Measurements from ENCODE around the gene XYLT1.
"Not testable (repeated sequence)": the region's sequence is repeated elsewhere in the genome, so short reads cannot be mapped to it uniquely, and the experiment has no call there.

XYLT1 gene

DNA sequence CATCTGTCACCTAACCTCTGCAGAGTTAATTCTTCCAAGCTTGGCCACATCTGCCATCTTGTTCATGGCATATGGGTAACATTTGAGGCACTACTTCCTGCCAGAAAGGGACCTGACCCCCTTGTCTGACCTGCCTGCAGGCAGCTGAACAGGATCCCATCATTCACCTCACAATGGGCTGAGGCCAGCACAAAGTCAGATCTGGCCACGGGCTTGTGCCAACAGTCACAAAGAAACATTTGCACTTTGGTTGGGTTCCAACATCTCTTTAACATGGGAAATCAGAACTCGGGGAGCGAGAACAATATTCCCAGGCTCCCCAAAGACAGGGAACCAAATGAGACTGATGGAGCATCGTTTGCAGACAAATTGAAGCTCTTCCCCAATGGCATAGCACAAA is 116.1 kb downstream of the XYLT1 start:
- DNase-seq, result no peak

DNA sequence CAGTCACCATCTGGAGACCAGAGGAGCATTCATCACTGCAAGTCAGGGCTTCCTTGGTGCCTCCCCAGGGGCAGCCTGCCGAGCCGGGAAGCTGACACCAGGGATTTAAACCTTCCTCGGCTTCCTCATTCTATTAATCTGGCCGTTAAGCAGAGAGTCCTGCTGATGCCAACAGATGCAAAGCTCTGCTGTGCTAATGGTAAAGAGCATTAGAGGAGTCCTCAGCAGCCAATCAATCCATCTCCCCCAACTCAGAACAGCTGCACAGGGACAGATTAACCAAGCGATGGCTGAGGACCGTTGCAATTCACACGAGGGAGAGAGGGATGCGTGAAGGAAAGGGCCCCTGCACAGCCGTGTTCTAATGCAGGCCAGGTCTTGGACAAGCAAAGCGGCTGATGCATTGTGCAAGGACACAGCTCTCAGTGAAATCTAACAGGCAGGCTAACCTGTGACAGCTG is 116.6 kb downstream of the XYLT1 start:
- DNase-seq, result no peak

DNA sequence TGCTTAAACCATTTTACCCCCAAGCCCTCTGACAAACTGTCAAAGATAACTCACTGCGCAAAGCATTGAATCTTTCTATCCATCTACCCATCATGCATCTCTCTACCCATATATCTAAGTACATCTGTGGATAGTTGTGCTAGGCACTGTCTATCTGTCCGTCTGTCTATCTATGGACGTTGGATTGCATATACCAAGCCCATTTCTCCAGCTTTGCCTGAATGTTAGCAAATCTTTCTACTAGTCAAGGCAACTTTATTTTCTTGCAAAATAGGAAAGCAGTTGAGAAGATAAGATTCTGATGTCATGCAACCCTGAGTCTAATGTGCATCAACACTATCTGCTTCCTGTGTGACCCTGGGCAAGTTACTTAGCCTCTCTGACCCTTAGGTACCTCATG is 117.2 kb downstream of the XYLT1 start:
- DNase-seq, result no peak

DNA sequence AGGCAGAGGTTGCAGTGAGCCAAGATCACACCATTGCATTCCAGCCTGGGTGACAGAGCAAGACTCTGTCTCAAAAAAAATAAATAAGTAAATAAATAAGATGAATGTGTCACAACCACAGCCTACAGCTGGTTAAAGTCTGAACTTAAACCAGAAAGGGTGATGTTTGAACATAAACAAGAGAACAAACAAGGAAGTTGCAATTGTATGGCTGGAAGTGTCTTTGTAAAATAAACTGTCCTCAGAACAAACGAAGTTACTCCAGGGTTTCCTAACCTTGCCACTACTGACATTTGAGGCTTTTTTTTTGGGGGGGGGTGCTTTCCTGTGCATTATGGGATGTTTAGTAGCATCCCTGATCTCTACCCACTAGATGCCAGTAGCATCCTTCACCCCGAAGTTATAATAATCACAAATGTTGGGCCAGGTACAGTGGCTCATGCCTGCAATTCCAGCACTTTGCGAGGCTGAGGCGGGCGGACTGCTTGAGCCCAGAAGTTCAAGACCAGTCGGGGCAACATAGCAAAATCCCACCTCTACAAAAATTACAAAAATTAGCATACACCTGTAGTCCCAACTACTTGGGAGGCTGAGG is 119.2 kb downstream of the XYLT1 start:
- no peak for DNase-seq

DNA sequence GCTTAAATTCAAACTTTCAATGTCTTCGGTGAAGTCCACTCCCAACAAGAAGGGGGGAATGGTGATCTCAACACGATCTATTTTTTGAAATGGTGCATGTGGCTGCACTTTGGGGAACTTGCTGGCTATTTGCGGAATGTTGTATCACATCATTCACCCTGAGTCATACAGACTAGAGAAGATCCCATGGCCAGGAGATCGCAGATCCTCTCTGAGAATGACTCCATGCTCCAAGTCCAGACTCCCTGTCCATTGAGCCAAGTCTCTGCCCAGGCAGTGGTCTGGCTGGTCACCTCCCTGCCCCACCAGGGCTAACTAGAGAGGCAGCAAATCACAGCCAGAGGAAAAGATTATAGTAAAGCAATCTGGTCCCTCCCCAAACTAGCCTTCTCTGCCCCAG is 120.6 kb downstream of the XYLT1 start:
- peak; percentile 78 to 92 for DNase-seq

DNA sequence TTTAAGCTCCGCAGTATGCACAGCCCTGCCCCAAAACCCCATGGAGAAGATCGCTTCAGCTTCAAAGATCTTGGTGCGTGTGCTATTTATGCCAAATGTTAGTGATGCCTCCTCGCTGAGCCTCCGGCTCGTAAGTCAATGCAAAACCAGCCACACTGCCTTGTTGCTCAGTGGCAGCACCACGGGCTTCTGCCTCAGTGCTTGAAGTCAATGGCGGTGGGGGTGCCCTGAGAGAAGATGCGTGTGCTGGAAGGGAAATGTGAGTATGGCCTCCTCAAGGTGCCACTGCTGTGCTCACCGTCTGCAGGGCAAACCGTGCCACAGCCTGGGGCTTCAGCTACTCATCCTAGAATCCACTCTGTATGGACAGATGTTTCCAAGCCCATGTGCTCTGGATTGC is 121.9 kb downstream of the XYLT1 start:
- DNase-seq, result no peak

DNA sequence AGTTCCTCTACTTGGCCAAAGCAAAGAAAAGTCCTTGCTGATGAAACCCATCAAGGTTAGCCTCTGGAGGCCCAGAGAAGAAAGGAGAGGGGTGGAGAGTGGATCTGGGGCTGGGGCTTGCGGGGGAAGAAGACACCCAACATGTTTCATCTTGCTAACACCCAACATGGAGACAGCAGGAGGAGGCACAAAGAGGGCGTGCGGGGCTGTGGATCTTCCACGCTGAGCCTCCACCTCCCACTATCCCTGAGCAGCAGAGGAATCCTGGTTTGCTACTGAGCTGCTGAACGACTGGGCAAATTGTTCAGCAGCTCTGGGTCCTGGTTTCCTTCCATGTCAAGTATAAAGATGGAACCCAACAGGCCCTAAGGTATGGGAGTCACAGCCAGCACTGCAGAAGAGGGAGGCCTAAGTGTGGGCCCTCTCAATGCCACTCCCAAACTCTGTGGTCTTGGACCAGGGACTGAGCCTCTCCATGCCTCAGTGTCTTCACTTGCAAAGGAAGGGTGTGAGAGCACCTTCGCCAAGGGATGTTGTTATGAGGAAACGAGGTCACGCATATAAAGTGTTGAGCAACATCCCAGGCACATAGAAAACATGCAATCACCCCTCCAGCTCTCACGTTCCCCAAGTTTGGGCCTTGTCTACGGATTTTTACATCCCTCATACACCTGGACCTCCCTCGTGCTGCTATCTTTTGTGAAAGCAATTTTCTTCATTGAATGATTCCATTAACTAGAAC is 122.5 kb downstream of the XYLT1 start:
- DNase-seq, result no peak

DNA sequence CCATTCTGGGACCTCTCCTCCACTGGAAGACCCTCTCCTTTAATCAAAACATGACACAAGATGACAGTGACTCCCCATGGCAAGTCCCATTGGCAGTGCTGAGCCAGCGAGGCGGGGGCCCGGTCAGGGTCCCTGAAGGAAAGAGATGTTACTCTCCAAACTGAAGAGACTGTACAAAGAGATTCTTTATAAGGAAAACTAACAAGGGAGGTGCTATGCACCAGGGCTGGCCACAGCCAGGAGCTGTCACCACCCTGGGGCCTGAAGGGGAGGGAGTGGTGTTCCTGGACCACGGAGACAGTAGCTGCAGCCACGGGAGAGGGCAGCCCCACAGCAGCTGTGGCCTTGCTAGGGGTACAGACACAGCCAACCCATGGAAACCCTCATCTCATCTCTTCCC is 123.1 kb downstream of the XYLT1 start:
- DNase-seq, result no peak

DNA sequence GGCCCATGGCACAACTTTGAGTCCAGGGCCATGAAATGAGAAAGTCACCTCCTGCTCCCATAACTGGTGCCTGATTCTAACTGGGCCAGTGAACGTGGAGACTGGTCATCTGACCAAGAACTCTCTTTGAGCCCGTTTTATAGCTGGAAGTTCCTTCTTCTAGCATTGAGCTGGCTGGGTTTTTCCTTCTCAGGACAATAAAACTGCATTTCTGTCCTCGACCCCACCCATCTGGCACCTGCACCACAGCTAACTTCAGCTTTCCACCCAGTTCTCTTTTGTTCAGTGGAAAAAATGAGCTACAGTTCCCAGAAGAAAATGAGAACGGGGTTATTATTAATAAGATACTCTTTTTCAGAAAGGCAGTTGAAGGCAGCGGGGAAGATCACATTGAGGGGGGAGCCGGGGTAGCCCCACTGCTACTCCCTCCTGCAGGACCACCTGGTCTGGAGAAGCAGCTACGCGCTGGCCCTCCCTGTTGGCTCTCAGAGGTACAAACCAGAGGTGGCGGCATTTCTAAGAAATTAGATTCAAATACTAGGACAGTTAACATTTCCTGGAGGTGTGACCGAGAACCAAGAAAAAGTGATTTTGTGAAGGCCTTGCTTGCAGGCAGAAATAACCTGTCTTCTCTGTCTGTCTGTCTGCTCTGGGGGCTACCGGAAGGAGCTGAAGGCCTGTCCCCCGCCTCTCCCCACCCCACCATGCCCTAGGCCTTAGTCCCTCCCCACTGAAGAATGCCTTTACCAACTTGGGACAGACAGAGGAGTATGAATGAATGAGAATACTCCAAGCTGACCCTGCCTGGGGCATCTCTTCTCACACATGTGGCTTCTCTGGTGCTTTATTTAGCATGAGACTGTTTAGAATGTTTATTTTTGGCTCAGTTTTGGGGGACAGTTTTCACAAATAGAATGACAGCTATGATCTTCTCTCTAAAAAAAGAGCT is 123.9 kb downstream of the XYLT1 start:
- no peak for DNase-seq

DNA sequence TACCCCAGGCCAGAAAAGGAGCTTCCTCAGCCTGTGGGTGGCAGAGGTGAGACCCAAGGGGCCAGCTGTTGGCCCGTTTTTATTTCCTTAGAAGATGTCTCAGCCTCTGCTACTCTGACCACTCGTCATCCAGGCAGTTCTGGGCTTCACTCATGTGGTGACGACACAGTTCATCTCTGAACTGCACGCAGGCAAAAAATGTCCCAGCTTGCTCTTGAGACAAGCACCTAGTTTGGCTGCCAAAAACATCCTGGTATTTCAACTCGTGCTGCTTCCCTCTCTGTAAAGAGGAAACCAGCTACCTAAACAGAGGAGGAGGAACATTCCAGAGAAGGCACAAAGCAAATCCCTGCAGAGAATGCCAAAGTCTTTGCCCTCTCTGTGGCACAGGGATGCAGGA is 125.7 kb downstream of the XYLT1 start:
- DNase-seq, result no peak

DNA sequence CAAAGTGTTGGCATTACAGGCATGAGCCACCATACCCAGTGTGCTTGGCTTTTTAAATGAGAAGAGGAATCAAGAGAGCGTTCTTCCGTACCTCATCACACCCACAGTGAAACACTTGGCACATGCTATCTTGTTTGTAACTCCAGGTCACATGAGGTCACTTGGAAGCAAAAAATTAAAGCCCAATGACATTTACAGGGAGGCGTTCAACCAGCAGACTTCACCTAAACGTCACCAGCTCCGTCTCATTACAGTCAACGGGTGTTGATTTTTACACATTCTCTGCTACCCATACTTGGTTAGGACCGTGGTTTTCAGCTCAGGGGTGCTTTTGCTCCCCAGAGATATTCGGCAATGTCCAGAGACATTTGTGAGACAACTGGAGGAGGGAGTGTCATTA is 127.0 kb downstream of the XYLT1 start:
- peak in 1 of 2 donors; percentile 71 for DNase-seq

DNA sequence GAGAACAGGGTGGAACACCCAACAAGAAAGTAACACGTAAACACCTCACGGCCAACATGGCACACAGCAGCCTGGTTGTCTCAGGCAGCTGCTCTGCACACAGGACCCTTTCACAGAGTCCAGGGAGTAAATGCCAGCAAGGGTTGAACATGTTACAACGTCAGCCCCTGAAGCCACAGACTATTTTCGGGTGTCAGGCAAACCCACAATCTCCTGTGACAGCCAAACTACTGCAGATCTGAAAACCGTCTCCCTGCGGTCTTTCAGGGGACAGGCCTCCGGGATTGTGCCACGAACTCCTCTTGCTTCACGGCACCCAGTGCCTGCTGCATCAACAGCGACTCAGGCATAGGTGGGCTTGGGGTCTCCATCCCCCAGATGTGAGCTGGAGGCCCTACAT is 127.7 kb downstream of the XYLT1 start:
- DNase-seq, result no peak

DNA sequence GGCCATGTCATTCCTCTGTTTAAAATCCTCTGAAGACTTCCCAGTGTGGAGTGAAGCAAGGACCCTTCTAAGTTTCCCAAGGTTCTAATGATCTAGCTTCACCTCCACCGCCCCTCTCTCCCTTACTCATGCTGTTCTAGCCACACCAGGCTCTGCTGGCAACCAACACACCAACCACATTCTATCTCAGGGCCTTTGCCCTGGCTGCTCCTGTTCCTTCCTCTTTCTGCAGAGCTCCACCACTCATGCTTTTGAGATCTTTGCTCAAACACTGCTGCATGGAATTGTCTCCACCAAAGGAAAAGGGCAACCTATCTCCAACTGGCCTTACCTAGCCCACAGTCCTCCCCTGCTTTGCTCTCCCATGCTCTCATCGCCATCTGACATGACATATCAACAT is 128.7 kb downstream of the XYLT1 start:
- DNase-seq, result peak in 1 of 2 donors; percentile 56

DNA sequence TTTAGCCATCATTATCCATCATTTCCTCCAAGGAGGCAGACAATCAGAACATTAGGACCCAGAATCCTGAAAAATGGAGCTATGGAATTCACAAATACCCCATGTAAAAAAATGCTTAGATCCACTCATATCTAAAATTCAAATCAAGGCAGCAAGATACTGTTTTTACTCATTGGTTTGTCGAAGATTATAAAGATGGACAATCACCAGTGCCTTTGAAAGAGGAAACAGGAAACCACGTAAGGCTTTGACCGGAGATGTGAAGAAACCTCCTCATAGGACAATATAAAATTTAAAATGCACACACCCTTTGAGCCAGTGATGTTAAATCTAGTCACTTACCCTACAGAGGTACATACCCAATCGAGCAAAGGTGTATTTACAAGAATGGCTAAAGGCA is 130.0 kb downstream of the XYLT1 start:
- DNase-seq, result no peak

DNA sequence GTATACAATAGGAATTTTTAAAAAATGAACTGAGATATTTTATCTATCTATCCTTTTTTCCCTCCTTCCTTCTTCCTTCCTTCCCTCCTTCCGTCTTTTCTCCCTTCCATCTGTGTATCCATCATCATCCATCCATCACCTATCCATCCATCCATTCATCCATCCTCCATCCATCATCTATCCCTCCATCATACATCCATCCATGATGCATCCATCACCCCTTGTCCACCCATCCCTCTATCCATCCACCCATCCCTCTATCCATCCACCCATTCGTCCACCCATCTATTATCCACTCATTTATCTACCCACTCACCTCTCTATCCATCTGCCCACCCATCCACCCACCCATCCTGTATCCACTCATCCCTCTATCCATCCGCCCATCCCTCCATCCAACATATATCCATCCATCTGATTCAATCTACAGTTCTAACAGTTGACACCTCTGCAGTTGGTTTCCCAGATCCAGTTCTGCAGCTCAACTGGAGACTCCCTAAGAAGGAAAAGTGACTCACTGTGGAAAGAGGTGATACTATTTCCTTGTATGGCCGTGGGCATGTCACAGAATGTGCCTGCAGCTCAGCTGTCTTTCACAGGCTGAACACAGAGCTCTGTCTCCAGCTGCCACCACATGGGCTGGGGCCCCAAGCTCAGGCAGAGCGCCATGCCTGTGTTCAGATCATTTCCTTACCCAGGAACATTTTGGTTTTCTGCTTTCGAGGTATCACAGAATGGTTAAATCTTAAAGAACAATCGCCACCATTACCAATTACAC is 130.8 kb downstream of the XYLT1 start:
- DNase-seq, result no peak

DNA sequence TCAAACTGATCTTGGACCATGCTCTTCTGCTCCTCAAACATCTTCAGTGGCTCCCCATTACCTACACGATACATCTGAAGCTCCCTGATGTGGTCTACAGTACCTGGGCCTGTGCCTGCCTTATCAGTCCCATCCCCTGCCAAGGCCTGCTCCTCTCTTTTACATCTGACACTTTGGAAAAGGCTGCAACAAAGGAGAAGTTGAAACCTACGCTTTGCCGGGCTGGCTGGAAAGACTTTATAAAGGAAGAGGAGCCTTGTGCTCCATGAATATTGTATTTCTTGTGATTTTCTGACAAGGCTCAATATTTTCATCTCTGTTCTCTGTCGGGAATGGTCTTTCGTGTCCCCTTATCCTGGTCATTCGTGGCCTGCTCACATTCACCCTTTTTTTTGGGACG is 132.5 kb downstream of the XYLT1 start:
- no peak for DNase-seq

DNA sequence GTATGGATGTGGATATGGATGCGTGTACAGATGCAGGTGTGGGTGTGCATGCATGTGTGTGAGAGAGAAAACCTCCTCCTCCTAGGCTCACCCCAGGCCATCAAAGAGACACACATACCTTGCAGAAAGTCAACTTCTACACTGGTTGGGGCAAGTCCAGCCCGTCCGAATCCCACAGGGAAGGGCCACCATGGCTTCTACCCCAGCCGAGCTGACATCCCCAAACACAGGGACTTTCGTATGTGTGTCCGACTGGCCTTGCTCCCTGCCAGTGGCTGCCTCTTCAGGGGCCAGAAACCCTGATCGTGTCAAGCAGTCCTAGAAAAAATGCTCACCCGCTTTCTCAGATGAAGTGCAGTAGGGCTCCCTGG is 134.2 kb downstream of the XYLT1 start:
- DNase-seq, result no peak

DNA sequence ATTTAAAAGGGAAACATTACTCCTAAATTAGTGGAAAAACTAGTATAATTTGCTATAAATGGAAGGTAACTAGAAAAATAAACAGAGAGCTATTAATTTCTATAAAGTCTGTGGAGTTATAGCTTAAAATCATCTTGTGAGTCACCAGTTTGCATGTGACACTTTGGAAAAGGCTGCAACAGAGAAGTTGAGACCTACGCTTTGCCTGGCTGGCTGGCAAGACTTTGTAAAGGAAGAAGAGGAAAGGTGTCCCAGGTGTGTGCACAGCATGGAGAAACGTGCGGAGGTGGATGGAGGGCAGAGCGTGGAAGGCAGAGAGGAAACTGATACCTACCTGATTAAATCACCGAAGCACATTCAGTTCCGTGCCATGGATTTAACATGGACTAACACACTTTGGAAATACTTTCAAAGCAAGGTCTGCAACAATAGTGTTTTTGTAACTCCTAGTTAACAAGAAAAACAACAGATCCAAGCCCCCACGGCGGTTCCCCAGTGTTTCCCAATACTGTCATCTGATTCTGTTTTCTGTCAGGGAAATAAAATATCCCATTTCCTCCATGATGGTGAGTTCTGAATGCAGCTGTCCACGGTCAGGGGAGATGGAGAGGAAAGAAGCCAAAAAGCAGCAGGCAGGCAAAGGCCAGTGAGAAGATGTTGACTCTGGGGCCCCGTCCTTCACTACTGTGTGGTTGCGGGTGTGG is 134.8 kb downstream of the XYLT1 start:
- peak in 1 of 2 donors; percentile 51 for DNase-seq

DNA sequence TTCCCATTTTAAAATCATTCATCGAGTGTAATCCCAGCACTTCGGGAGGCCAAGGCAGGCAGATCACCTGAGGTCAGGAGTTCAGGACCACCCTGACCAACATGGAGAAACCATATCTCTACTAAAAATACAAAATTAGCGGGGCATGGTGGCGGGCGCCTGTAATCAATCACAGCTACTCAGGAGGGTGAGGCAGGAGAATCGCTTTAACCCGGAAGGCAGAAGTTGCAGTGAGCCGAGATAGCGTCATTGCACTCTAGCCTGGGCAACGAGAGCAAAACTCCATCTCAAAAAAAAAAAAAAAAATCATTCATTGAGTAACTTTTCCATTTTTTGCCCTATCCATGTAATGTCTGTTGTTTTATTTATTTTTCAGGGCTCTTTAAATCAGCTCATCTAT is 135.4 kb downstream of the XYLT1 start:
- DNase-seq, result not testable (repeated sequence)

DNA sequence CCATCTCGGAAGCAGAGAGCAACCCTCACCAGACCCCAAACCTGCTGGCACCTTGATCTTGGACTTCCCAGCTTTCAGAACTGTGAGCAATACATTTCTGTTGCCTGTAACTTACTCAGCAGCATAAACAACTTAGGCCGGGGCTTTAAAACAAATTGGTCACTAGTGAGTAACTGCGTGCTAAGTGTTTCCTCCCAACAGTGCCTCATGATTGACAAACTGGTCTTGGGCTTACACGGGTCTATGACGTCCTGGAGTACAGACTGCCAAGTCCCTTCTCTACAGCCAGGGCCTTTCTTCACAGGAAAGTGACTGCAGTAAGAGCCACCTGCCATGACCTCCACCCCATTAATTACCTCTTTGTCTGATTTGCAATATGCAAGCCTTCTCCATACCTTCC is 136.7 kb downstream of the XYLT1 start:
- DNase-seq, result peak in 1 of 2 donors; percentile 83

DNA sequence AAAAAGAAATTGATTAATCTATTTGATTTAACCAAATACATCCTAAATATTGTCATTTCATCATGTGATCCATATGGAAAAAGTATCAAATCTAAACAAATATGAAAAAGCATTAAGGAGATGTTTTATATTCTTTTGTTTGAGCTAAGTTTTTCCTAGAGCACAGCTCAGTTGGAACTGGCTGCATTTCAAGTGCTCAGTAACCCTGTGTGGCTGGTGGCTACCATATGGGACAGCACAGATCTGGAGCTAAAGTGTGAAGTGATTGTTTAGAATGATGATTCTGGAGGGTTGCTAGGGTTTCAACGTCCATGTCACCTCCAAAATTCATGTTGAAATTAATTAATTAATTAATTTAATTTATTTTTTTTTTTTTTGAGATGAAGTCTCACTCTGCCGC is 137.5 kb downstream of the XYLT1 start:
- no peak for DNase-seq

DNA sequence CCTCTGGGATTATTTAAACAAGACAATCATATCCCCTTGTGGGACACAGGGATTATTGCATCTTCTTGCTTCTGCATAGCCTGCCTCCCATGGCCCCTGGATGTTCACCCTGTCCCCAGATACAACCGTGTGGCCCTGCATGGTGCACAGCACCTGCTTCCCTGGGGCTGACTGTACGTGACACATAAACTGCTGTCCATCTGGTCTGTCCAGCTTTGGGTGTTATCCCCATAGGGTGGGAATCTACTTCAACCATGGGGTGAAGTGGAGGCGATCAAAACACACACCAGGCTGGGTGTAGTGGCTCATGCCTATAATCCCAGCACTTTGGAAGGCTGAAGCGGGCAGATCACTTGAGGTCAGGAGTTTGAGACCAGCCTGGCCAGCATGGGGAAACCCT is 138.8 kb downstream of the XYLT1 start:
- no peak for DNase-seq
